ENCODE results near the gene PCGF6.
"Not testable (repeated sequence)": the region's sequence is repeated elsewhere in the genome, so short reads cannot be mapped to it uniquely, and the experiment has no call there.

PCGF6 gene

GRCh38 chr10:103350517-103351260, at the start of gene PCGF6:
Gene PCGF6 (minus strand): TSS chr10:103351140. CDS start chr10:103351066, 74 bp downstream.
- peak; percentile 69 to 71 for DNase-seq (ENCODE audit: low read depth in 2 of 2)

- DNase-seq (ENCODE audit: low read depth in 2 of 2), result no peak
Observed at GRCh38 chr10:103397191-103397825, 46.4 kb upstream of the PCGF6 start.

GRCh38 chr10:103396789-103397087, 45.8 kb upstream of the PCGF6 start:
- no peak for DNase-seq (ENCODE audit: low read depth in 2 of 2)

- peak; percentile 93 to 97 for DNase-seq (ENCODE audit: low read depth in 2 of 2)
Observed at GRCh38 chr10:103396067-103396788, 45.3 kb upstream of the PCGF6 start, which contains the start of the genes ATP5MK and PDCD11. Gene ATP5MK (minus strand): TSS chr10:103396475. CDS start chr10:103392457, 4,018 bp downstream. Gene PDCD11 (plus strand): TSS chr10:103396626. CDS start chr10:103398427, 1,801 bp downstream.

- no peak for DNase-seq (ENCODE audit: low read depth in 2 of 2)
Observed at GRCh38 chr10:103395754-103396066, 44.8 kb upstream of the PCGF6 start.

GRCh38 chr10:103394180-103394579, 43.2 kb upstream of the PCGF6 start:
- DNase-seq (ENCODE audit: low read depth in 2 of 2), result no peak

- no peak for DNase-seq (ENCODE audit: low read depth in 2 of 2)
Observed at GRCh38 chr10:103382769-103383168, 31.8 kb upstream of the PCGF6 start.

- no peak for DNase-seq (ENCODE audit: low read depth in 2 of 2)
Observed at GRCh38 chr10:103374263-103374662, 23.3 kb upstream of the PCGF6 start.

- DNase-seq (ENCODE audit: low read depth in 2 of 2), result no peak
Observed at GRCh38 chr10:103373544-103373943, 22.6 kb upstream of the PCGF6 start.

GRCh38 chr10:103367782-103368518, 17.0 kb upstream of the PCGF6 start, which contains the start of gene TAF5:
Gene TAF5 (plus strand): TSS chr10:103367976. CDS start chr10:103367990, 14 bp downstream.
- DNase-seq (ENCODE audit: low read depth in 2 of 2), result peak; percentile 80 to 88

GRCh38 chr10:103367379-103367781, 16.4 kb upstream of the PCGF6 start:
- no peak for DNase-seq (ENCODE audit: low read depth in 2 of 2)

GRCh38 chr10:103360791-103361190, 9.9 kb upstream of the PCGF6 start:
- not testable (repeated sequence) for DNase-seq (ENCODE audit: low read depth in 2 of 2)

- not testable (repeated sequence) for DNase-seq (ENCODE audit: low read depth in 2 of 2)
Observed at GRCh38 chr10:103359493-103359892, 8.6 kb upstream of the PCGF6 start.

- DNase-seq (ENCODE audit: low read depth in 2 of 2), result no peak
Observed at GRCh38 chr10:103355906-103356599, 5.1 kb upstream of the PCGF6 start.

GRCh38 chr10:103354567-103354966, 3.6 kb upstream of the PCGF6 start:
- DNase-seq (ENCODE audit: low read depth in 2 of 2), result not testable (repeated sequence)

GRCh38 chr10:103353281-103353680, 2.3 kb upstream of the PCGF6 start:
- no peak for DNase-seq (ENCODE audit: low read depth in 2 of 2)

GRCh38 chr10:103350175-103350516, 794 bp downstream of the PCGF6 start:
- no peak for DNase-seq (ENCODE audit: low read depth in 2 of 2)

GRCh38 chr10:103336370-103336769, 14.6 kb downstream of the PCGF6 start:
- DNase-seq (ENCODE audit: low read depth in 2 of 2), result no peak

- no peak for DNase-seq (ENCODE audit: low read depth in 2 of 2)
Observed at GRCh38 chr10:103334567-103334966, 16.4 kb downstream of the PCGF6 start.

- DNase-seq (ENCODE audit: low read depth in 2 of 2), result no peak
Observed at GRCh38 chr10:103333934-103334520, 16.9 kb downstream of the PCGF6 start.

GRCh38 chr10:103327906-103328305, 23.0 kb downstream of the PCGF6 start:
- DNase-seq (ENCODE audit: low read depth in 2 of 2), result no peak

Measured in stimulated activated CD4-positive, alpha-beta T cell treated with anti-CD3 and anti-CD28 coated beads, Interleukin-4, amount 100 ng/mL, for 48 hours (primary cell).